HG03521 (cell line): Measurements from ENCODE around the gene CCHCR1.

ENCODE experiments used
- ATAC-seq: cut with Tn5 transposase; IDR thresholded peaks from one replicate; pipeline ENCODE4 v1.9.1; 2021; ENCODE audit warnings: mild to moderate bottlenecking, moderate library complexity; ENCODE audit not compliant: unreplicated experiment

The CCHCR1 gene

GRCh38 chr6:31112478-31112877 lies 45.1 kb downstream of the CCHCR1 start, which contains the start of gene C6orf15:
Gene C6orf15, minus strand, starts transcription at chr6:31112575. Its CDS starts 20 bp downstream, at chr6:31112555.
- ATAC-seq = no peak

GRCh38 chr6:31111712-31112111 lies 45.9 kb downstream of the CCHCR1 start:
- ATAC-seq = no peak

- no peak for ATAC-seq
Measured at GRCh38 chr6:31110825-31111582, 46.6 kb downstream of the CCHCR1 start.

GRCh38 chr6:31107052-31107451 lies 50.5 kb downstream of the CCHCR1 start:
- no peak for ATAC-seq

DNA sequence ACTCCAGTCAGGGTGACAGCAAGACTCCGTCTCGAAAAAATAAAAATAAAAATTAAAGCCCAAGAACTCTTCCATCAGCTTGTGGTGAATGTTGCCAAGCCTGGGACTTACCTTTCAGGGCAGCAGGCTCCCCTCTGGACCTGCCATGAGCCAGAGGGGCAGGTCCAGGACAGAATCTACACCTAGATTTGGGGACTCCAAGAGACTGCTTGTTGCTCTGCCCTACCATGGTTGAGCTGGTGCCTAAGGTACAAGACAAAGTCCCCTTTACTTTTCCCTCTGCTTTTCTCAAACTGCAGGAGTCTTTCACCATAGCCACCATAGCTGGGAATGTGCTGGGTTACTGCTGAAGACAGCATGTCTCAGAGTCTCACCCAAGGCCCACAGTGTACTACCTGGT lies 54.5 kb downstream of the CCHCR1 start:
- ATAC-seq = no peak

- no peak for ATAC-seq
Measured at GRCh38 chr6:31098449-31098938, 59.1 kb downstream of the CCHCR1 start.

- no peak for ATAC-seq
Measured at GRCh38 chr6:31096656-31097055, 60.9 kb downstream of the CCHCR1 start.

DNA sequence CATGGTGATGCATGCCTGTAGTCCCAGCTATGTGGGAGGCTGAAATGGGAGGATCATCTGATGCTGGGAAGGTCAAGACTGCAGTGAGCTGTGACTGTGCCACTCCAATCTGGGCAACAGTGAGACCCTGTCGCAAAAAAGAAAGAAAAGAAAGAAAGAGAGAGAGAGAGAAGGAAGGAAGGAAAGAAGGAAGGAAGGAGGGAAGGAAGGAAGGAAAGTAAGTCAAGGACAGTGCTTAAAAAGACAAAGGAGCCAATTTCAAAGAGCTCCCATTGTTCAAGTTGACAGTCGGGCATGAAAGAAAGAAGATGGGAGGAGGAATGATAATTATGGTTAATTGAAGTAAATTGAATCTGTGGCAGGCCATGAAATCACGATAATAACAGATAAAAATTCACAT lies 61.4 kb downstream of the CCHCR1 start:
- ATAC-seq = no peak

DNA sequence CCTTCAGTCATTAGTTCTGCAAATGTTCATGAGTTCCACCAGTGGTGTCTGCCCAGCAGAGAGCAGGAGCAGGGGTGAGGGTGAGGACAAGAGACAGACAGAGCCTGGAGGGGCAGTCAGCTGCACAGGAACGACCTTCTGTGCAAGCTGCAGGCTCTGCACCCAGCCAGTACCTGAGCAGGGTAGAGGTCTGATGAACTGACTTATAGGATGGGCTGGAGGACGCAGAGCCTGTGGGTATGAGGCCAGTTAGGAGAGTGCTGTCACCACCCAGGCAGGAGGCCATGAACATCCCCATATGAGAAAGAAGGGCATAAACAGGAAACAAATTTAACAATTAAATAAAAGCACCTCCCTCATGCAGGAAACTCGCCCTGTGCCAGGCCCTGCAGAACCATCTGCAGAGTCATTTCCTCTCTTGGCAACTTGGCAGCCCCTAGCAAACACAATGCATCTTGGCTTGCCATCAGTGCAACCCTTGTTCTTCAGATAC lies 63.2 kb downstream of the CCHCR1 start:
- ATAC-seq = no peak

DNA sequence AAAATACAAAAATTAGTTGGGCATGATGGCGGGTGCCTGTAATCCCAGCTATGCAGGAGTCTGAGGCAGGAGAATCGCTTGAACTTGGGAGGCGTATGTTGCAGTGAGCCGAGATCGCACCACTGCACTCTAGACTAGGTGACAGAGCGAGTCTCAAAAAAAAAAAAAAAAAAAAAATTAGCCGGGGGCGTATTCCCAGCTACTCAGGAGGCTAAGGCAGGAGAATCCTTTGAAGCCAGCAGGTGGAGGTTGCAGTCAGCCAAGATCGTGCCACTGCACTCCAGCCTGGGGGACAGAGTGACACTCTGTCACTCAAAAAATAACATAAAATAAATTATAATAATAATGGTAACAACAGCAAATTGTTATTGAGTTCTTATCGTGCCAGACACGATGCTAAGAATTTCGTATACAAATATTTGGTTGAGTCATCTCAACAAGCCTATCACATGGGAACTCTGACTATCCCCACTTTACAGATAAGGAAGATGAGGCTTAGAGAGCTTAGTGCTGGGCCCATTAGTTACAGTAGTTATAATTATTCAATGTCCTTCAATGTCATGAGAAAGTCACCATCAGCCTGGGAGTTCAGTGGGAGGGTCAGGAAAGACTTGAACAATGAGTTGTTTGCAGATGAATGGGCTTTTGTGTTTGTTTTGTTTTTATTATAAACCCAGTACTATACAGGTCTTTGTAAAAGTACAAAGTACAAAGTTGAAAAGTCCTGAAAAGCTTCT lies 64.7 kb downstream of the CCHCR1 start:
- ATAC-seq = no peak
